Inflammatory macrophage treated with lipopolysaccharide for 1 hour (primary cell): ENCODE results near the gene HSF2BP.

Experiments
- DNase-seq, 2 donors: peaks; one replicate each; pipeline ENCODE4 v3.0.0-alpha.2; 2020 to 2022

Gene HSF2BP

GRCh38 chr21:43648171-43648570 is 11.1 kb downstream of the HSF2BP start:
- no peak for DNase-seq

- peak; percentile 89 to 94 for DNase-seq
These were observed 12.6 kb downstream of the HSF2BP start for GRCh38 chr21:43646550-43647260.

- no peak for DNase-seq
These were observed 13.3 kb downstream of the HSF2BP start for GRCh38 chr21:43645976-43646375.

GRCh38 chr21:43645136-43645891 is 14.0 kb downstream of the HSF2BP start:
- peak; percentile 81 to 88 for DNase-seq

- DNase-seq = peak; percentile 51 to 74
These were observed 14.7 kb downstream of the HSF2BP start for GRCh38 chr21:43644609-43645008.

- DNase-seq = no peak
These were observed 15.2 kb downstream of the HSF2BP start for GRCh38 chr21:43644071-43644470.

GRCh38 chr21:43643193-43643592 is 16.1 kb downstream of the HSF2BP start:
- no peak for DNase-seq

- no peak for DNase-seq
These were observed 18.9 kb downstream of the HSF2BP start for GRCh38 chr21:43640400-43640799.

- DNase-seq = peak; percentile 49 to 56
These were observed 19.6 kb downstream of the HSF2BP start for GRCh38 chr21:43639470-43640353.

GRCh38 chr21:43637530-43638158 is 21.6 kb downstream of the HSF2BP start:
- DNase-seq = no peak

- no peak for DNase-seq
These were observed 23.9 kb downstream of the HSF2BP start for GRCh38 chr21:43635436-43635835.

GRCh38 chr21:43634618-43635017 is 24.7 kb downstream of the HSF2BP start:
- no peak for DNase-seq

- no peak for DNase-seq
These were observed 26.8 kb downstream of the HSF2BP start for GRCh38 chr21:43632373-43632905.

- no peak for DNase-seq
These were observed 27.7 kb downstream of the HSF2BP start for GRCh38 chr21:43631411-43632107.

- no peak for DNase-seq
These were observed 31.8 kb downstream of the HSF2BP start for GRCh38 chr21:43627527-43627926.

GRCh38 chr21:43626390-43626789 is 32.9 kb downstream of the HSF2BP start:
- DNase-seq = no peak

- DNase-seq = no peak
These were observed 34.9 kb downstream of the HSF2BP start for GRCh38 chr21:43624339-43624738.

- DNase-seq = no peak
These were observed 35.7 kb downstream of the HSF2BP start for GRCh38 chr21:43623588-43623987.

GRCh38 chr21:43622796-43623195 is 36.5 kb downstream of the HSF2BP start:
- no peak for DNase-seq

GRCh38 chr21:43619856-43620255 is 39.4 kb downstream of the HSF2BP start:
- no peak for DNase-seq

- DNase-seq = no peak
These were observed 39.9 kb downstream of the HSF2BP start for GRCh38 chr21:43619344-43619743.

GRCh38 chr21:43618940-43619339 is 40.3 kb downstream of the HSF2BP start:
- DNase-seq = no peak
